CD4-positive, alpha-beta memory T cell (primary cell): Measurements from ENCODE around the gene MAGEA4. TPM values are rescaled to one million over a fixed set of nuclear protein-coding genes. Genes with fewer than 3 reads are reported as not detected.

ENCODE experiments used
- CTCF ChIA-PET: fragments of 350-600 bp; sonication (Branson Sonifier 250); formaldehyde crosslinking; loops from one replicate; lab custom pipeline; 2021; ENCODE audit warnings: inconsistent platforms; ENCODE audit not compliant: partially characterized antibody; lab: Charles Lee
- POLR2A ChIA-PET: fragments of 350-600 bp; sonication (Branson Sonifier 250); formaldehyde crosslinking; loops from one replicate; lab custom pipeline; 2021; ENCODE audit not compliant: partially characterized antibody; lab: Charles Lee
- DNase-seq, 5 donors: peaks; one replicate each; pipeline versions ENCODE4 v3.0.0 to v3.0.0-alpha.2; 2020 to 2022; ENCODE audit warnings: mixed read lengths in 1 of 5
- H3K27ac ChIP-seq: one replicate; pipeline ENCODE4 v1.7.0; 2013; ENCODE audit warnings: low read depth, low read length
- H3K27me3 ChIP-seq: 2 replicates; pipeline ENCODE4 v1.7.0; 2013; ENCODE audit warnings: mild to moderate bottlenecking, low read length, moderate library complexity; ENCODE audit not compliant: insufficient read depth
- H3K36me3 ChIP-seq: 2 replicates; pipeline ENCODE4 v1.7.0; 2013; ENCODE audit warnings: mild to moderate bottlenecking, low read length, moderate library complexity; ENCODE audit not compliant: insufficient read depth
- H3K4me1 ChIP-seq: 2 replicates; pipeline ENCODE4 v1.7.0; 2013; ENCODE audit warnings: mild to moderate bottlenecking, low read length, moderate library complexity; ENCODE audit not compliant: insufficient read depth
- H3K4me3 ChIP-seq, 2 donors: one replicate each; pipeline ENCODE4 v1.7.0; 2013; ENCODE audit warnings: low read length in 2 of 2, mild to moderate bottlenecking in 1 of 2
- H3K9me3 ChIP-seq, 2 donors: one replicate each; pipeline ENCODE4 v1.7.0; 2013; ENCODE audit warnings: low read length in 2 of 2, control low read depth in 1 of 2; ENCODE audit not compliant: control insufficient read depth in 1 of 2
- H3K27ac Mint-ChIP-seq, 7 donors: one replicate each; pipeline ENCODE4 v1.8.0; 2020 to 2021; ENCODE audit warnings: mixed read lengths in 7 of 7, mild to moderate bottlenecking in 6 of 7, inconsistent platforms in 3 of 7, moderate library complexity in 3 of 7
- H3K27me3 Mint-ChIP-seq, 2 donors: one replicate each; pipeline ENCODE4 v1.8.0; 2020 to 2021; ENCODE audit warnings: mixed read lengths in 2 of 2
- H3K36me3 Mint-ChIP-seq, 2 donors: one replicate each; pipeline ENCODE4 v1.8.0; 2020 to 2021; ENCODE audit warnings: mixed read lengths in 2 of 2, inconsistent platforms in 1 of 2, mild to moderate bottlenecking in 1 of 2
- H3K4me1 Mint-ChIP-seq, 4 donors: one replicate each; pipeline ENCODE4 v1.8.0; 2020 to 2021; ENCODE audit warnings: mixed read lengths in 4 of 4, mild to moderate bottlenecking in 1 of 4
- H3K4me3 Mint-ChIP-seq, 8 donors: one replicate each; pipeline ENCODE4 v1.8.0; 2020 to 2021; ENCODE audit warnings: mixed read lengths in 8 of 8, mild to moderate bottlenecking in 7 of 8, moderate library complexity in 6 of 8, inconsistent platforms in 3 of 8
- H3K9me3 Mint-ChIP-seq, 8 donors: one replicate each; pipeline ENCODE4 v1.8.0; 2020 to 2021; ENCODE audit warnings: mixed read lengths in 8 of 8, mild to moderate bottlenecking in 5 of 8, inconsistent platforms in 3 of 8, moderate library complexity in 1 of 8
- intact Hi-C: fragments of 100-400 bp; cut with micrococcal nuclease; formaldehyde crosslinking; loops from one replicate; pipeline ENCODE4 v1.15.1; 2023
- microRNA-seq: library from miRNA; unstranded; fragments of <30 nt; microRNA quantifications from one replicate; pipeline ENCODE4 v1.2.0, GENCODE V29; 2021; ENCODE audit warnings: borderline replicate concordance, borderline number of aligned reads, borderline microRNAs expressed, mixed read lengths
- polyA plus RNA-seq, 2 donors: library from polyadenylated mRNA; unstranded; fragments of 300-500 nt; fragmentation: Illumina TruSeq; gene quantifications; one replicate each; pipeline ENCODE4 v1.2.3, GENCODE V29; 2021
- total RNA-seq, 2 experiments: library from RNA; stranded (reverse); gene quantifications; one replicate each; pipeline ENCODE4 v1.2.3, GENCODE V29; 2021

Gene MAGEA4
- total and polyA plus RNA-seq, 4 experiments from 2014 or later: not detected

DNA sequence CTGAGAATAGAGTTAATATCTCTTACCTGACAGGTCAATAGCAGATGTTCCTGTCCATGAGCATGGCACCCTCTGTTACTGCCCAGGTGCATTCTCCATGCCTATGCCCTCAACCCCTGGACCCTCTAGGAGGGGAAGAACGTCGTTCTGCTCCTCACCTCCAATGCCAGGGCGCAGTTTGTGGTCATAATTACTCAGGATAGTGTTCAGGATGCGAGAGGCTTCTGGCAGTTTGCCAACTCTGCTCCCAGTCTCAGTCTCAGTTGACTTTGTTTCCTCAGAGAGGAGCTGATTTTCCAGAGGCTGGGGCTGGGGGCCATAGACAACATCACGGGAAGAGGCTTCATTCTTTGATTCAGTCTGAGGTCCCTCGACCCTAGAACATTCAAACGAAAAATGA is 57.3 kb downstream of the MAGEA4 start:
- ChIA-PET CTCF (no interaction called here), POLR2A (no interaction called here)
- no peaks in the 10 kb centered on the region for H3K36me3 ChIP-seq
- Mint-ChIP-seq H3K4me1 (no peaks in the 10 kb centered on the region), H3K27me3 (peaks cover 6 to 7% of the 10 kb centered on the region in 2 donors), H3K9me3 (peaks cover 0 to 1% (median 0%) of the 10 kb centered on the region in 8 donors), H3K27ac (no peak overlapping the region), H3K4me3 (no peak overlapping the region), H3K36me3 (no peaks in the 10 kb centered on the region)
- intact Hi-C loops: no loop called here
- no peak overlapping the region for H3K4me3 ChIP-seq
- H3K9me3 ChIP-seq: no peaks in the 10 kb centered on the region
- no peak for DNase-seq
- no peak overlapping the region for H3K27ac ChIP-seq
- H3K4me1 ChIP-seq: no peaks in the 10 kb centered on the region
- H3K27me3 ChIP-seq: no peaks in the 10 kb centered on the region

GRCh38 chrX:151970661-151971060 is 58.0 kb downstream of the MAGEA4 start:
- H3K36me3 ChIP-seq: no peaks in the 10 kb centered on the region
- Mint-ChIP-seq H3K4me3 (no peak overlapping the region), H3K27me3 (peaks cover 6 to 8% of the 10 kb centered on the region in 2 donors), H3K27ac (no peak overlapping the region), H3K36me3 (no peaks in the 10 kb centered on the region), H3K4me1 (no peaks in the 10 kb centered on the region), H3K9me3 (peaks cover 0 to 2% (median 0%) of the 10 kb centered on the region in 8 donors)
- H3K27ac ChIP-seq: no peak overlapping the region
- intact Hi-C loops: no loop called here
- no peak overlapping the region for H3K4me3 ChIP-seq
- ChIA-PET CTCF (no interaction called here), POLR2A (no interaction called here)
- H3K27me3 ChIP-seq: no peaks in the 10 kb centered on the region
- no peaks in the 10 kb centered on the region for H3K4me1 ChIP-seq
- DNase-seq: no peak
- no peaks in the 10 kb centered on the region for H3K9me3 ChIP-seq

DNA sequence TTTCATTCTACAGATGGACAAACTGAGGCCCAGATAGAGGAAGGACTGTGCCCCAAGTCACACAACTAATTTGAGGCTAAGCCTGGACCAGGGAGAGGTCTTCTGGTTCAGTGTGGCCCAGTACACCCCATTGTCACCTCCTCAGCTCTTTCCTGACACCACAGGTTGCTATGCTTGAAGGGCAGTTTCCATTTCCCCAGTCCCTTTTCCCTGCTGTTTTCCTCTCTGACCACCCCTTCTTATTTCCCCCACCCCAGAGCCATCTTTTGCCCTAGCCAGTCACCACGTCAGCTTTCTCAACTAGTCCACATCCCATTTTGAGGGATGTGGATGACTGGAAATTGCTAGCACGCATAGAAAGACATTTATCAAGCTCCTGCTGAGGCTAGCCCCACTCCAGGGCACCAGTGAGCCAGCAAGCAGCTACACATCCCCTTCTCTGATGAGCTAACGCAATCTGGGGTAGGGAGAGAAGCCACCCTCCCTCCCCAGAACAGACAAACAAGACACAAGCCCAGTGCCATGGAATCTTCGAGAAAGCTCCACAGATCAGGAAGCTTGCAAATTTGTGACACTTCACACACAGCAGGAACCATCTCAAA is 60.5 kb downstream of the MAGEA4 start:
- Histone ChIP-seq H3K4me3 (no peak overlapping the region), H3K27me3 (no peaks in the 10 kb centered on the region), H3K36me3 (no peaks in the 10 kb centered on the region), H3K9me3 (no peaks in the 10 kb centered on the region), H3K4me1 (no peaks in the 10 kb centered on the region), H3K27ac (no peak overlapping the region)
- peaks cover 6 to 12% of the 10 kb centered on the region in 2 donors for H3K27me3 Mint-ChIP-seq
- peaks cover 0 to 2% (median 0%) of the 10 kb centered on the region in 8 donors for H3K9me3 Mint-ChIP-seq
- H3K36me3 Mint-ChIP-seq: no peaks in the 10 kb centered on the region
- H3K4me3 Mint-ChIP-seq: peak overlapping the region in 1 of 8 donors; percentile 38
- intact Hi-C loops: no loop called here
- POLR2A ChIA-PET: no interaction called here
- H3K4me1 Mint-ChIP-seq: no peaks in the 10 kb centered on the region
- no peak for DNase-seq
- no peak overlapping the region for H3K27ac Mint-ChIP-seq
- CTCF ChIA-PET: no interaction called here

GRCh38 chrX:151973851-151974335 is 61.2 kb downstream of the MAGEA4 start:
- Mint-ChIP-seq H3K4me1 (no peaks in the 10 kb centered on the region), H3K36me3 (no peaks in the 10 kb centered on the region), H3K27ac (no peak overlapping the region), H3K4me3 (no peak overlapping the region), H3K27me3 (peaks cover 6 to 12% of the 10 kb centered on the region in 2 donors), H3K9me3 (peaks cover 0 to 2% (median 0%) of the 10 kb centered on the region in 8 donors)
- CTCF ChIA-PET: no interaction called here
- no peak for DNase-seq
- H3K4me3 ChIP-seq: no peak overlapping the region
- no peak overlapping the region for H3K27ac ChIP-seq
- POLR2A ChIA-PET: no interaction called here
- H3K4me1 ChIP-seq: no peaks in the 10 kb centered on the region
- intact Hi-C loops: no loop called here
- no peaks in the 10 kb centered on the region for H3K36me3 ChIP-seq
- no peaks in the 10 kb centered on the region for H3K27me3 ChIP-seq
- no peaks in the 10 kb centered on the region for H3K9me3 ChIP-seq

Small RNA genes within 50 kb of the gene (microRNA-seq; reads per million reads assigned to microRNA genes)
- gene MIR224 (not detected), gene MIR452 (not detected)

Other genes starting within 250 kb of the MAGEA4 start
- gene PRRG3, start 217.4 kb upstream of the MAGEA4 start, total RNA-seq: not detected
- not detected for gene PRRG3, start 217.4 kb upstream of the MAGEA4 start, polyA plus RNA-seq
- not detected for gene FATE1, start 196.9 kb upstream of the MAGEA4 start, total RNA-seq
- not detected for gene FATE1, start 196.9 kb upstream of the MAGEA4 start, polyA plus RNA-seq
- gene CNGA2, start 178.1 kb upstream of the MAGEA4 start, total RNA-seq: not detected
- gene CNGA2, start 178.1 kb upstream of the MAGEA4 start, polyA plus RNA-seq: not detected
- not detected for gene GABRE, start 61.8 kb downstream of the MAGEA4 start, total RNA-seq
- not detected for gene GABRE, start 61.8 kb downstream of the MAGEA4 start, polyA plus RNA-seq
- gene MAGEA10, start 225.7 kb downstream of the MAGEA4 start, total RNA-seq: not detected
- not detected for gene MAGEA10, start 225.7 kb downstream of the MAGEA4 start, polyA plus RNA-seq